Aorta (tissue), 5 donors: ENCODE measurements around the gene FILIP1L. TPM values are rescaled to one million over a fixed set of nuclear protein-coding genes. Genes with fewer than 3 reads are reported as not detected.
A peak's percentile ranks its signal among the peaks of the same experiment; 100 is the strongest.

Source experiments
- ATAC-seq: fragments of 200-7000 bp; cut with Tn5 transposase; one replicate; pipeline ENCODE4 v1.9.1; 2022; ENCODE audit warnings: moderate library complexity; ENCODE audit not compliant: low FRiP score
- DNase-seq, 2 donors: peaks; one replicate each; pipeline ENCODE4 v3.0.0-alpha.2; 2020
- H3K27ac ChIP-seq, 2 donors: one replicate each; pipeline ENCODE4 v1.5.1; 2013; ENCODE audit warnings: low read length in 2 of 2, mild to moderate bottlenecking in 2 of 2, moderate library complexity in 2 of 2, control low read depth in 1 of 2, inconsistent platforms in 1 of 2, low read depth in 1 of 2
- H3K27me3 ChIP-seq, 2 donors: one replicate each; pipeline ENCODE4 v1.6.1; 2013; ENCODE audit warnings: control low read depth in 1 of 2, low read length in 1 of 2, mild to moderate bottlenecking in 1 of 2, moderate library complexity in 1 of 2; ENCODE audit not compliant: insufficient read depth in 2 of 2, control insufficient read depth in 1 of 2
- H3K36me3 ChIP-seq, 2 donors: one replicate each; pipeline ENCODE4 v1.6.1; 2013; ENCODE audit warnings: control low read depth in 1 of 2, low read length in 1 of 2, mild to moderate bottlenecking in 1 of 2; ENCODE audit not compliant: insufficient read depth in 2 of 2, control insufficient read depth in 1 of 2
- H3K4me1 ChIP-seq, 2 donors: one replicate each; pipeline ENCODE4 v1.6.1; 2013; ENCODE audit warnings: low read length in 2 of 2, control low read depth in 1 of 2, mild to moderate bottlenecking in 1 of 2, moderate library complexity in 1 of 2; ENCODE audit not compliant: insufficient read depth in 2 of 2, control insufficient read depth in 1 of 2
- H3K4me3 ChIP-seq, 2 donors: one replicate each; pipeline ENCODE4 v1.5.1; 2013; ENCODE audit warnings: low read length in 2 of 2, control low read depth in 1 of 2, mild to moderate bottlenecking in 1 of 2
- H3K9me3 ChIP-seq: one replicate; pipeline ENCODE4 v1.6.1; 2013; ENCODE audit warnings: mild to moderate bottlenecking, low read length; ENCODE audit not compliant: control insufficient read depth
- WGBS, 2 donors: extraction: QIAGEN DNeasy Blood & Tissue Kit; methylation state at CpG; one replicate each; pipeline ENCODE4 v1.1.7; 2013; 5-methylcytosine and 5-hydroxymethylcytosine counted together
- intact Hi-C, 2 donors: fragments of 100-400 bp; cut with DNase I; formaldehyde crosslinking; loops; one replicate each; pipeline versions ENCODE4 v1.14.2 to v1.15.0; 2022
- polyA plus RNA-seq, 2 donors: library from polyadenylated mRNA; stranded (reverse); fragments of 200-250 nt; gene quantifications; one replicate each; pipeline ENCODE4 v1.2.3, GENCODE V29; 2013
- total RNA-seq, 2 donors: library from RNA; stranded (reverse); fragmentation: NEBNext Ultra II Directional; extraction: Animal tissue kit (Norgen Biotek cat#: 25700); gene quantifications; one replicate each; pipeline ENCODE4 v1.2.1, GENCODE V29; 2021
- donor health status: healthy with polysubstance abuse.
- donor health status: Bipolar disorder and iron deficiency.
- donor health status: DM: no; HTN: no; CAD: no.
- donor health status: DM: no; HTN: no; CAD: no.
- donor health status: DM: yes; HTN: yes; CAD: no.

FILIP1L gene
- total and polyA plus RNA-seq, 4 donors: 168 to 861 (median 251) TPM

DNA sequence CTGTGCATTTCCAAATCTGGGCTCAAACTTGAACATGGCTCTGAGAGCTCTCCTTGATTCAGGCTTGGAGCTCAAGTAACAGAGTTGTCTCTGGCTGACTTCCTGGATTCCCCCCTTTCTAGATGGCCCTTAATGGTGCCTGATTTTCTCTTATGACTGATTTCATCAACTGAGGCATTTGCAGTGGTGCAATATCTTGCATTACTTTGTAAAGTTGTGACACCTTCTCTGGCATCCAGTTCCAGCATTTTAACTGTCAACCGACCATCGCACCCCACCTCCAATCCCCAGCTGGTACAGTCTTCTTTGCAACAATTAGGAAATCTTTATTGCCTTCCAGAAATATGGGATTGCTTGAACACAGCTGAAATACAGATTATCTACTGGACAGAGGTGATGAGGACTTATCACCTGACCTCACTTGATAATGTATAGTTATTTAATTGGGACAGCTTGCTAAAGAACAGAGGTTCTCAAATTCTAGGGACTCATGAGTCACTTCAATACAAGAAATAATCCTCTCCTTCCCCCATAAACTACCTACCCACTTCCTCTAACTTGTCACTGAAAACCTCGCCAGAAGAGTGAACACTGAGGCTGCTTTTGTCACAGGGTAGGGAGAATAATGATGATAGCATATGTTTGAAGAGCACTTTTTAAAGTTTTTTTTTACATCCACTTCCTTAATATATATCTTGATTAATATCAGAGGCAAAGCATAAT lies 41.8 kb downstream of the FILIP1L start:
- DNase-seq: no peak
- intact Hi-C loops: loop anchor here in 1 of 2 donors (5.0 kb wide), 1 partner anchor 90 kb away; no protein-coding TSS in a partner anchor
- H3K27ac ChIP-seq: peak overlapping the region; percentile 72 to 76
- no peaks in the 10 kb centered on the region for H3K27me3 ChIP-seq
- ATAC-seq: no peak
- 88 to 93% methylated on average over 3 of the region's 3 CpGs for WGBS, 2 donors
- H3K36me3 ChIP-seq: no peaks in the 10 kb centered on the region
- H3K9me3 ChIP-seq: no peaks in the 10 kb centered on the region
- H3K4me1 ChIP-seq: peaks cover 9% of the 10 kb centered on the region in 2 donors
- no peak overlapping the region for H3K4me3 ChIP-seq

DNA sequence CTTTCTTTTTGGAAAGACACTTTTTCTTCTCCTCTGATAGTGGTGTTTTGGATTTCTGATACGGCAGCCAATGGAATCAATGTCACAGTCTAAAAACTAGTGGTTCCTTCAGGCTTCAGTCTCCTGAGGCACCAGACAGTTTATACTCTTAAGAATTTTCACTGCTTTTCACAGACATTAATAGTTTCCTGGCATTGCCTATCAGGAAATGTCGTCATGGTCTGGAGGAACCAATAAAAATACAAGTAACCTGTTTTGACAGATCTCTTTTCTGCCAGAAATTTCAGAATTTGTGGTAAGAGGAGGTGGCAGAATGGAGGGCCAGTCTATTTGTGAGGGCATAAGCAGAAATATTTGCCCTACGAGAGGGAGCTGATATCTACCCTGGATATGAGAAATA lies 44.8 kb downstream of the FILIP1L start:
- H3K36me3 ChIP-seq: no peaks in the 10 kb centered on the region
- DNase-seq: no peak
- peaks cover 0 to 4% of the 10 kb centered on the region in 2 donors for H3K4me1 ChIP-seq
- no peaks in the 10 kb centered on the region for H3K27me3 ChIP-seq
- H3K27ac ChIP-seq: peak overlapping the region; percentile 97 to 99
- peak; percentile 83 for ATAC-seq
- H3K4me3 ChIP-seq: no peak overlapping the region
- WGBS, 2 donors: 1 to 4% methylated on average over 3 of the region's 3 CpGs
- intact Hi-C loops: loop anchor here in 1 of 2 donors (2.0 kb wide), 1 partner anchor 185 kb away; no protein-coding TSS in a partner anchor
- H3K9me3 ChIP-seq: no peaks in the 10 kb centered on the region

DNA sequence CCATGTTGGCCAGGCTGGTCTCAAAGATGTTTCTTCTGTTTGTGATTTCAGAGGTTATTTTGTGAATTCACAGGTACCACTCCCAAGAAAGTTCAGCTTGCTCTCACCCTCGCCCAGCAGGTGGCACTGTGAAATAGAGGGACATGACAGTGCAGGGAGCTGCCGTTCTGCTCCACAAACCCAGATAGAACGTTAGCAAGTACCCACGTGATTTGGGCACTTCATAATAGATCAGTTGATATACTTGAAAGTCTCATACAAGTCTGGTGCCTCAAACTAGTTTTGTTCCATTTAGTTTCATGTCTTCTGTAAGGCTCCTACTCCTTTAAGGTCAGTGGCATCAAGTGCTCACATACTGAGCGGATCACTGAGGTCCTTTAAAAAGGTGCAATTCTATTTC lies 45.5 kb downstream of the FILIP1L start:
- no peaks in the 10 kb centered on the region for H3K36me3 ChIP-seq
- no peak overlapping the region for H3K4me3 ChIP-seq
- H3K27me3 ChIP-seq: no peaks in the 10 kb centered on the region
- intact Hi-C loops: loop anchor here (1.0 to 2.0 kb wide), 2 partner anchors 185 to 186 kb away; no protein-coding TSS in a partner anchor
- H3K9me3 ChIP-seq: no peaks in the 10 kb centered on the region
- peaks cover 2 to 4% of the 10 kb centered on the region in 2 donors for H3K4me1 ChIP-seq
- 4 to 7% methylated on average over 5 of the region's 5 CpGs for WGBS, 2 donors
- DNase-seq (peak; percentile 90 to 93), ATAC-seq (peak; percentile 91)
- peak overlapping the region; percentile 97 to 99 for H3K27ac ChIP-seq

DNA sequence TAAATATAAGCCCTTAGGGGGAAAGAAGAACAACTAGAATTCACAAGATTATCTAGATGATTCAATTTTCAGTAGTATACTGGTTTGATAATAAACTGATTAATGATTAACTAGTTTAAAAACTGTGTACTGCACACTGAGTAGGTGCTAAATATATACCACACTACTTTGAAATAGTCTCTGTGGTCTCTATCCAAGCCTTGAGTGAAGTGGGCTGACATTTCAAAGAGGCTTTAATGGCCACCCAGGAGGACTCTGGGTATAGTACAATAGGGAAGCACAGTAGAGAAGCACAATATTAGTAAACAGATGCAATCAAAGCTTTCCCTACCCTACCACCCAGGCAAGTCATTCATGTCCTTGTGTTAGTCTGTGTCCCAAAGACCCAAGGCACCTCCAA lies 46.7 kb downstream of the FILIP1L start:
- H3K27me3 ChIP-seq: no peaks in the 10 kb centered on the region
- H3K36me3 ChIP-seq: no peaks in the 10 kb centered on the region
- DNase-seq (no peak), ATAC-seq (no peak)
- intact Hi-C loops: no loop called here
- no peaks in the 10 kb centered on the region for H3K9me3 ChIP-seq
- H3K4me3 ChIP-seq: no peak overlapping the region
- H3K4me1 ChIP-seq: peaks cover 4 to 5% of the 10 kb centered on the region in 2 donors
- no peak overlapping the region for H3K27ac ChIP-seq

DNA sequence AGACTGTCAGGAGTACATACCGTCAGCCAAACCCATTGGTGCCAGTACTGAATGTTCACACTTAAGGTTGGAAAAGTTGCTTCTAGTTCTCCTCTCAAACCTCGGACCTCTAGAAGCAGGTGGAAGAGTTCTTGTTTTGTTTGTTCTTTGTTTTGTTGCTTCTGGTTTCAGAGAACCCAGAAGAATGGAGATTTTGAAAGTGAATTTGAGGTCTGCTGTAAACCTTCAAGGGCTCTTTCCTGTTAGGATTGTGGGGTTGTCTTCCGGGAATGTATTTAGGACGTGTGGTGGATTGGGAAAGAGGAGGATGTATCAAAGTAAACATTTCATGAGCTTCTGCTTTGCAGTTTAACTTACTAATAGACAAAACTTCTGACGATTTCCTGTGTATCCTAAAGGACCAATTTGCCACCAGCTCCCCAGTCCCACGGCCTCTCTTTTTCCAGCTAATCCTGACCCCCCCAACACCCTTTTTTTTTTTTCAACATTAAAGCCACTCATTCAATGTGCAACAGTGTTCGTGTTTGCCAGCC lies 50.3 kb downstream of the FILIP1L start:
- DNase-seq (no peak), ATAC-seq (no peak)
- no peaks in the 10 kb centered on the region for H3K9me3 ChIP-seq
- 36 to 40% methylated on average over 7 of the region's 7 CpGs for WGBS, 2 donors
- H3K27ac ChIP-seq: no peak overlapping the region
- no peaks in the 10 kb centered on the region for H3K36me3 ChIP-seq
- H3K4me3 ChIP-seq: no peak overlapping the region
- intact Hi-C loops: no loop called here
- H3K4me1 ChIP-seq: peaks cover 1 to 17% of the 10 kb centered on the region in 2 donors
- no peaks in the 10 kb centered on the region for H3K27me3 ChIP-seq

DNA sequence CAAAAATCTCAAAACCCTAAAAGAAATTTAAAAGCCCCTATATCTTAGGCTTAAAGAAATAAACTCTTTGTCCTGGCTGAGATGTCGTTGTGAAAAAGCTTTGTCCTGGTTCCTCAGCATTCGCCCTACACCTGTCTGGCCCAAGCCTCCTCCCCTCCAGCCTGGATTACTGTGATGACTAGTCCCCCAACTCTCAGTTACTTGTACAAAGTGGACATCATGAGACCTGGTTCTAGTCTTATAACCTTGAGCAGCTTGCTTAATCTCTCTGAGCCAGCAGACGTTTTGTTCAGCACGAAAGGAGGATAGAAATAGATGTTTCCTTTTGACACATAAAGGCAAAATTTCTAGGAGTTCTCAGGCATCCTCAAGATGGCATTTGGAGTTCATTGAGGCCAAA lies 51.6 kb downstream of the FILIP1L start:
- no peak overlapping the region for H3K27ac ChIP-seq
- H3K9me3 ChIP-seq: no peaks in the 10 kb centered on the region
- 52 to 54% methylated on average over 4 of the region's 4 CpGs for WGBS, 2 donors
- H3K4me3 ChIP-seq: no peak overlapping the region
- no peak for ATAC-seq
- H3K4me1 ChIP-seq: peaks cover 6 to 22% of the 10 kb centered on the region in 2 donors
- no peaks in the 10 kb centered on the region for H3K27me3 ChIP-seq
- intact Hi-C loops: no loop called here
- DNase-seq: no peak
- no peaks in the 10 kb centered on the region for H3K36me3 ChIP-seq

DNA sequence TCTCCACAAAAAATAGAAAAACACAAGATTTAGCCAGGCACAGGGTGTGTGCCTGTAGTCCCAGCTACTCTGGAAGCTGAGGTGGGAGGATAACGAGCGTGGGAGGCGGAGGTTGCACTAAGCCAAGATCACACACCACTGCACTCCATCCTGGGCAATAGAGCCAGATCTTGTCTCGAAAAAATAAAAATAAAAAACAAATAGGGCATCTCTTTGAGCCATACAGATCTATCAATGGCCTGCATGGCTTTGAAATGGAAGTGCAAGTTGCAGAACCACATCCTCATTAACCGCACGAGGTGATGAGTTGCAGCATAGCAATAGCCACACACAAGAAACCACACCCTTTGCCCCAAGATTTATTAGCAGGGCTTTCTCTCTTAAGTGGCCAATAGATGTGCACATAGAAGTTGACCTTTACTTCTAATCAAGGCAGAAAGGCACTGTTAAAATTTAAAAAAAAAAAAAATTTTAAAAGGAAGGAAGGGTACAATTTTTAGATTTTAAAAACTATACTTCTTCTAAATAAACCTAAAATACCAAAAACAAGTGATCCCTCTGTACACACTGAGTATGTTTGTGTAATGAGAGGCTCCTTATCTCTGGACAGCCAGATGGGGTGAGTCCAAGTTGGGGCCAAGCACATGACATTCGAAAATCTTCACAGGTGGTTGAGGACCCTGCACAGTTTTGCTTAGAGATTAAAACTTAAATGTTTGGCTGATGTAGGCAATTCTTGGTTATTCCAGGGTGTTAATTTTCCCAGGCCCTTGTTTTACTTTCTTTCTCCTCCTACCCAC lies 53.4 kb downstream of the FILIP1L start:
- intact Hi-C loops: no loop called here
- 87 to 89% methylated on average over 7 of the region's 7 CpGs for WGBS, 2 donors
- Histone ChIP-seq H3K36me3 (no peaks in the 10 kb centered on the region), H3K9me3 (no peaks in the 10 kb centered on the region), H3K27ac (no peak overlapping the region), H3K27me3 (no peaks in the 10 kb centered on the region), H3K4me1 (peaks cover 6 to 22% of the 10 kb centered on the region in 2 donors), H3K4me3 (no peak overlapping the region)
- no peak for ATAC-seq
- no peak for DNase-seq

DNA sequence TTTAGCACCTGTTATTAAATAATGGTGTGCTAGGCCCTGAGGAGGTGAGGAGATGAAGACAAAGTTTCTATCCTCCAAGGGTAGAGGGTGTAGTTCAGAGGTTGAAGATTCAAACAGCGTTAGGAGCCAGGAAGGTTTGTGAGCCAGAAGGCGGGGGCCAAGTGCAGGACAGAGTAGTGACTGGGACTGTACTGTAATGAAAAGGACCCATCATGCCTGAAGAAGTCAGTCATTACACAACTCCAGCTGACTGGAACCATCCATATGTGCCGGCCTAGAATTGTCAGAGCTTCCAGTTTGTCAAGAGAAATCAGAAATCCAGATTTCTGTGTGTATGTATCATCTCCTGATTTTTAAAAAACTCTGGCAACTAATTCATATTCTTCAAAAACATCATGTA lies 54.8 kb downstream of the FILIP1L start:
- Histone ChIP-seq H3K27ac (no peak overlapping the region), H3K4me1 (peaks cover 6 to 27% of the 10 kb centered on the region in 2 donors), H3K27me3 (no peaks in the 10 kb centered on the region), H3K36me3 (no peaks in the 10 kb centered on the region), H3K4me3 (no peak overlapping the region), H3K9me3 (no peaks in the 10 kb centered on the region)
- intact Hi-C loops: no loop called here
- ATAC-seq (no peak), DNase-seq (no peak)
- 40 to 46% methylated on average over 3 of the region's 3 CpGs for WGBS, 2 donors
